ENCODE measurements around the gene RPH3AL. TPM values are rescaled to one million over a fixed set of nuclear protein-coding genes. Genes with fewer than 3 reads are reported as not detected.

The RPH3AL gene
- total and polyA plus RNA-seq, 10 of the 15 experiments (the other 5 are each of a cell fraction or from before 2014, with no cell fraction given) = 0.04 to 1.2 (median 0.47) TPM; not detected in 2

DNA sequence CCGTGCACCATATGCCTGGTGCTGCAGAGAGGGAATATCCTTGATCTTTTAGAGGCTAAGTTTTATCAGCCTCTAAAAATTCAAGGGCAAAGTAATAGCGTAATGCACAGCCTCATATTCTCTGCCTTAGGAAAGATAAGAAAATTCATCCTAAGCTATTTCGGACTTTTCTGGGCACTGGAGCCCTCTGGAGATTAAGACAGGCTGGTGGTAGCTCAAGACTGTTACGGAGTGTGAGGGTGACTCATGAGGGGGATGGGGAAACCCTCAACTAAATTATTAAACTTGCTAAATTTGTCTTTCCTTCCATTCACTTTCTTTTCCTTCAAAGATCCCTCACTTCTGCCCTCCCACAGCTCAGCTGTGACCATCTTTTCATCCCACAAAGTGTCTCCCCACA, 73.3 kb downstream of the RPH3AL start:
- no TSS peak for BruUV-seq (replicated peaks)
- Histone ChIP-seq H3K4me1 (ENCODE audit: control insufficient read depth, insufficient read depth, low read length) (no peaks in the 10 kb centered on the region), H3K27me3 (replicated peaks in 1 of 2; ENCODE audit: control insufficient read depth in 2 of 2, insufficient read depth in 2 of 2, low read length in 1 of 2) (no peaks in the 10 kb centered on the region), H3K27ac (ENCODE audit: control insufficient read depth, insufficient read depth) (no peak overlapping the region), H3K79me2 (ENCODE audit: control insufficient read depth, insufficient read depth, low read length) (no peaks in the 10 kb centered on the region), H3K4me2 (ENCODE audit: control insufficient read depth, insufficient read depth) (no peak overlapping the region), H2AFZ (ENCODE audit: control insufficient read depth, low read depth, low read length) (no peak overlapping the region), H3K4me3 (no peak overlapping the region), H4K20me1 (ENCODE audit: control insufficient read depth, insufficient read depth) (no peaks in the 10 kb centered on the region), H3K9ac (ENCODE audit: control insufficient read depth, insufficient read depth, low read length) (no peak overlapping the region), H3K9me3 (replicated peaks; ENCODE audit: control insufficient read depth, insufficient read depth, low read length) (no peaks in the 10 kb centered on the region), H3K36me3 (ENCODE audit: control insufficient read depth in 2 of 2, insufficient read depth in 2 of 2, low read length in 1 of 2) (no peaks in the 10 kb centered on the region)
- 26% methylated on average over 4 of the region's 4 CpGs for WGBS (ENCODE audit: insufficient coverage, insufficient replicate concordance, low lambda C conversion rate, missing lambda C conversion rate)
- ChIA-PET POLR2A (no interaction called here), CTCF (no interaction called here), RAD21 (ENCODE audit: unreplicated experiment) (no interaction called here), SMC1A (ENCODE audit: uncharacterized antibody, unreplicated experiment) (no interaction called here)
- FAIRE-seq (no peak), DNase-seq (ENCODE audit: low read depth, low spot score) (no peak), ATAC-seq (no peak)
- in situ Hi-C loops (cut with MboI) = no loop called here
- TF ChIP-seq KAT2A (conservative IDR thresholded peaks at IDR 0.05; ENCODE audit: control insufficient read depth, low read depth, low read length) (no peak), MYB (IDR thresholded peaks at IDR 0.05; ENCODE audit: borderline replicate concordance, low read depth, low read length) (no peak), CHD1 (IDR thresholded peaks at IDR 0.05; ENCODE audit: low read depth, low read length) (no peak), SMAD5 (IDR thresholded peaks at IDR 0.05; ENCODE audit: low read depth) (no peak), RAD51 (IDR thresholded peaks at IDR 0.05) (no peak)
- intact Hi-C loops (cut with micrococcal nuclease; ENCODE audit: unreplicated experiment) = no loop called here

DNA sequence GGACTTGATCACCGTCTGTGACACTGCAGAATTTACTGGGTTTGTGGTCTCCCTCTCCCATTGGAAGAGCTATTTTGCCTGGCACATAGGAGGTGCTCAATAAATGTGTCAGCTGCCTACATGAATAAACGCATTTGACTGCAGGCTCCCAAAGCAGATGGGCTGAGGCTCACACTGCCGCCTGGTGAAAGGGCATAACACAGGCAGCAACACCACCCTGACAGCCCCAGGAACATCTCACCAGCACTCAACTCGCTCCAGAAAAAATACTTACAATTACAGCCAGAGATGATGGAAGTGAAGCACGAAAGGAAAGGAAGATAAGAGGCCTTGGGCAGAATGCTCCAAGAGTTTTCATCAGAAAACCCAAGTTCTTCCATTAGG, 73.9 kb downstream of the RPH3AL start:
- ChIA-PET POLR2A (no interaction called here), CTCF (no interaction called here), RAD21 (ENCODE audit: unreplicated experiment) (no interaction called here), SMC1A (ENCODE audit: uncharacterized antibody, unreplicated experiment) (no interaction called here)
- Histone ChIP-seq H3K4me3 (no peak overlapping the region), H3K9me3 (replicated peaks; ENCODE audit: control insufficient read depth, insufficient read depth, low read length) (no peaks in the 10 kb centered on the region), H3K4me1 (ENCODE audit: control insufficient read depth, insufficient read depth, low read length) (no peaks in the 10 kb centered on the region), H3K36me3 (ENCODE audit: control insufficient read depth in 2 of 2, insufficient read depth in 2 of 2, low read length in 1 of 2) (no peaks in the 10 kb centered on the region), H3K4me2 (ENCODE audit: control insufficient read depth, insufficient read depth) (no peak overlapping the region), H3K79me2 (ENCODE audit: control insufficient read depth, insufficient read depth, low read length) (no peaks in the 10 kb centered on the region), H3K27me3 (replicated peaks in 1 of 2; ENCODE audit: control insufficient read depth in 2 of 2, insufficient read depth in 2 of 2, low read length in 1 of 2) (no peaks in the 10 kb centered on the region), H2AFZ (ENCODE audit: control insufficient read depth, low read depth, low read length) (no peak overlapping the region), H3K9ac (ENCODE audit: control insufficient read depth, insufficient read depth, low read length) (no peak overlapping the region), H4K20me1 (ENCODE audit: control insufficient read depth, insufficient read depth) (no peaks in the 10 kb centered on the region), H3K27ac (ENCODE audit: control insufficient read depth, insufficient read depth) (no peak overlapping the region)
- WGBS (ENCODE audit: insufficient coverage, insufficient replicate concordance, low lambda C conversion rate, missing lambda C conversion rate) = 15% methylated on average over 5 of the region's 5 CpGs
- no peak for TF ChIP-seq RFX5 (IDR thresholded peaks at IDR 0.05; ENCODE audit: low read depth, low read length)
- DNase-seq (ENCODE audit: low read depth, low spot score) (no peak), ATAC-seq (no peak), FAIRE-seq (no peak)
- in situ Hi-C loops (cut with MboI) (no loop called here), intact Hi-C loops (cut with micrococcal nuclease; ENCODE audit: unreplicated experiment) (no loop called here)
- BruUV-seq (replicated peaks) = no TSS peak
